SK-N-SH treated with all-trans-retinoic acid at 6 μM for 48 hours (cell line): ENCODE data around the gene CERS4.

Experiments
- ARNTL ChIP-seq: fragments of 450-650 bp; formaldehyde crosslinking; IDR thresholded peaks from 2 replicates; pipeline ENCODE4 v1.5.0; 2020; ENCODE audit warnings: low read depth, mild to moderate bottlenecking, moderate library complexity, borderline replicate concordance
- CSRNP3 ChIP-seq: fragments of 250-450 bp; sonication (Bioruptor Pico); IDR thresholded peaks from 2 replicates; pipeline ENCODE4 v1.5.1; 2021; ENCODE audit warnings: mild to moderate bottlenecking, moderate library complexity
- ESRRG ChIP-seq: fragments of 250-450 bp; sonication (Bioruptor Pico); IDR thresholded peaks from 2 replicates; pipeline ENCODE4 v1.6.1; 2021; ENCODE audit warnings: mild to moderate bottlenecking
- OSR1 ChIP-seq: fragments of 250-450 bp; sonication (Bioruptor Pico); IDR thresholded peaks from 2 replicates; pipeline ENCODE4 v1.8.0; 2022; ENCODE audit warnings: moderate library complexity, mild to moderate bottlenecking, inconsistent platforms
- PPARA ChIP-seq: fragments of 250-450 bp; sonication (Bioruptor Pico); IDR thresholded peaks from 2 replicates; pipeline ENCODE4 v1.5.0; 2020; ENCODE audit warnings: mild to moderate bottlenecking, borderline replicate concordance
- RARB ChIP-seq: fragments of 250-450 bp; sonication (Bioruptor Pico); IDR thresholded peaks from 2 replicates; pipeline ENCODE4 v1.8.0; 2021; ENCODE audit warnings: mild to moderate bottlenecking, moderate library complexity
- ZC3H10 ChIP-seq: fragments of 250-450 bp; sonication (Bioruptor Pico); IDR thresholded peaks from 2 replicates; pipeline ENCODE4 v1.5.1; 2021; ENCODE audit warnings: mild to moderate bottlenecking, moderate library complexity
- ZFP3 ChIP-seq: fragments of 250-450 bp; sonication (Bioruptor Pico); IDR thresholded peaks from 2 replicates; pipeline ENCODE4 v1.5.0; 2020; ENCODE audit warnings: mild to moderate bottlenecking, moderate library complexity
- ZFP30 ChIP-seq: fragments of 450-650 bp; formaldehyde crosslinking; IDR thresholded peaks from 2 replicates; pipeline ENCODE4 v1.5.0; 2022; ENCODE audit warnings: mild to moderate bottlenecking, moderate library complexity
- ZNF565 ChIP-seq: fragments of 450-650 bp; formaldehyde crosslinking; conservative IDR thresholded peaks from 2 replicates; pipeline ENCODE4 v1.5.0; 2020; ENCODE audit warnings: low read depth, mild to moderate bottlenecking, moderate library complexity
- TF ChIP-seq, protein P1 (sequence below): fragments of 250-450 bp; sonication (Bioruptor Pico); IDR thresholded peaks from 2 replicates; pipeline ENCODE4 v1.8.0; 2020; ENCODE audit warnings: mild to moderate bottlenecking, moderate library complexity, borderline replicate concordance

- TF ChIP-seq ZFP30 (CRISPR knock-in tag): no peak
- no peak for TF ChIP-seq ZNF565 (CRISPR knock-in tag)
- no peak for TF ChIP-seq ZC3H10 (CRISPR knock-in tag)
- TF ChIP-seq CSRNP3 (CRISPR knock-in tag): no peak
- TF ChIP-seq RARB (CRISPR knock-in tag): no peak
- no peak for TF ChIP-seq OSR1
- no peak for TF ChIP-seq PPARA
- TF ChIP-seq ARNTL (CRISPR knock-in tag): no peak
- TF ChIP-seq, protein P1, sequence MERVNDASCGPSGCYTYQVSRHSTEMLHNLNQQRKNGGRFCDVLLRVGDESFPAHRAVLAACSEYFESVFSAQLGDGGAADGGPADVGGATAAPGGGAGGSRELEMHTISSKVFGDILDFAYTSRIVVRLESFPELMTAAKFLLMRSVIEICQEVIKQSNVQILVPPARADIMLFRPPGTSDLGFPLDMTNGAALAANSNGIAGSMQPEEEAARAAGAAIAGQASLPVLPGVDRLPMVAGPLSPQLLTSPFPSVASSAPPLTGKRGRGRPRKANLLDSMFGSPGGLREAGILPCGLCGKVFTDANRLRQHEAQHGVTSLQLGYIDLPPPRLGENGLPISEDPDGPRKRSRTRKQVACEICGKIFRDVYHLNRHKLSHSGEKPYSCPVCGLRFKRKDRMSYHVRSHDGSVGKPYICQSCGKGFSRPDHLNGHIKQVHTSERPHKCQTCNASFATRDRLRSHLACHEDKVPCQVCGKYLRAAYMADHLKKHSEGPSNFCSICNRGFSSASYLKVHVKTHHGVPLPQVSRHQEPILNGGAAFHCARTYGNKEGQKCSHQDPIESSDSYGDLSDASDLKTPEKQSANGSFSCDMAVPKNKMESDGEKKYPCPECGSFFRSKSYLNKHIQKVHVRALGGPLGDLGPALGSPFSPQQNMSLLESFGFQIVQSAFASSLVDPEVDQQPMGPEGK: no peak
- no peak for TF ChIP-seq ZFP3
- TF ChIP-seq ESRRG (CRISPR knock-in tag): no peak
These were observed 14.5 kb upstream of the CERS4 start for GRCh38 chr19:8194528-8195267.
